OCI-LY7 (cell line): ENCODE measurements around the gene SETD1B. TPM values are rescaled to one million over a fixed set of nuclear protein-coding genes. Genes with fewer than 3 reads are reported as not detected.

Source experiments
- BruUV-seq: library from RNA; stranded (reverse); fragments of 400-500 nt; replicated peaks from 2 replicates; lab custom pipeline; 2021; lab: Mats Ljungman, UMichigan
- CTCF ChIA-PET: fragments of 300-600 bp; sonication (Branson Sonifier 250); formaldehyde crosslinking; loops from one replicate; lab custom pipeline; 2022; ENCODE audit warnings: antibody characterized with exemption; ENCODE audit not compliant: unreplicated experiment; lab: Charles Lee
- POLR2A ChIA-PET: fragments of 300-600 bp; sonication (Branson Sonifier 250); formaldehyde crosslinking; loops from one replicate; lab custom pipeline; 2022; ENCODE audit warnings: antibody characterized with exemption; lab: Charles Lee
- DNase-seq: peaks from one replicate; pipeline ENCODE4 v3.0.0-alpha.2; 2015; ENCODE audit warnings: low spot score
- H2AFZ ChIP-seq: fragments of 200-600 bp; sonication (generic), shearing (Covaris generic); 2 replicates; pipeline ENCODE4 v1.6.1; 2014; ENCODE audit warnings: mild to moderate bottlenecking, antibody characterized with exemption, low read length, moderate library complexity
- H3K27ac ChIP-seq: fragments of 200-600 bp; sonication (generic); 2 replicates; pipeline ENCODE4 v1.5.1; 2014; ENCODE audit warnings: mixed run types, low read depth, mild to moderate bottlenecking, moderate library complexity, low read length, inconsistent platforms; ENCODE audit not compliant: poor library complexity, severe bottlenecking
- H3K36me3 ChIP-seq: fragments of 200-600 bp; sonication (generic); 2 replicates; pipeline ENCODE4 v1.6.1; 2014; ENCODE audit warnings: mild to moderate bottlenecking, antibody characterized with exemption, low read length, moderate library complexity, mixed read lengths; ENCODE audit not compliant: insufficient read depth
- H3K4me1 ChIP-seq: fragments of 200-600 bp; sonication (generic); 2 replicates; pipeline ENCODE4 v1.5.1; 2014; ENCODE audit warnings: mild to moderate bottlenecking, low read length; ENCODE audit not compliant: insufficient read depth, poor library complexity, severe bottlenecking
- H3K4me2 ChIP-seq: fragments of 200-600 bp; sonication (generic); 2 replicates; pipeline ENCODE4 v1.6.1; 2014; ENCODE audit warnings: mild to moderate bottlenecking, low read length
- H3K4me3 ChIP-seq: fragments of 200-600 bp; sonication (generic); 2 replicates; pipeline ENCODE4 v1.5.1; 2014; ENCODE audit warnings: mild to moderate bottlenecking, low read depth, low read length; ENCODE audit not compliant: poor library complexity, severe bottlenecking
- H3K79me2 ChIP-seq: fragments of 200-600 bp; sonication (generic); 2 replicates; pipeline ENCODE4 v1.6.1; 2016; ENCODE audit warnings: low read depth, mild to moderate bottlenecking, low read length, moderate library complexity, mixed read lengths; ENCODE audit not compliant: insufficient read depth
- H3K9me2 ChIP-seq: fragments of 200-600 bp; sonication (generic); 2 replicates; pipeline ENCODE4 v1.6.1; 2016; ENCODE audit warnings: mild to moderate bottlenecking, low read length, mixed read lengths; ENCODE audit not compliant: insufficient read depth
- H3K9me3 ChIP-seq: fragments of 200-600 bp; sonication (generic); 2 replicates; pipeline ENCODE4 v1.6.1; 2014; ENCODE audit warnings: mild to moderate bottlenecking, mixed run types, low read length, mixed read lengths
- H4K20me1 ChIP-seq: fragments of 200-600 bp; sonication (generic); 2 replicates; pipeline ENCODE4 v1.6.1; 2014; ENCODE audit warnings: mild to moderate bottlenecking, antibody characterized with exemption, low read length, moderate library complexity, mixed read lengths; ENCODE audit not compliant: insufficient read depth
- EZH2phosphoT487 ChIP-seq: fragments of 200-600 bp; sonication (generic); IDR thresholded peaks from 2 replicates; pipeline ENCODE4 v1.6.1; 2018; ENCODE audit warnings: low read depth, borderline replicate concordance, mild to moderate bottlenecking, mixed run types, antibody characterized with exemption, low read length, moderate library complexity, mixed read lengths
- intact Hi-C: fragments of 100-400 bp; cut with micrococcal nuclease; formaldehyde crosslinking; loops from one replicate; pipeline ENCODE4 v1.10.0; 2022; ENCODE audit not compliant: unreplicated experiment
- total RNA-seq, 2 experiments: library from RNA; depleted of rRNA in 1 of 2; stranded (reverse); fragments of >200 nt in 1 of 2; shearing (Covaris generic) in 1 of 2; gene quantifications; 2 replicates each; pipeline ENCODE4 v1.2.3, GENCODE V29; 2014 to 2022
- TF ChIP-seq, protein P1 (sequence below): fragments of 200-600 bp; sonication (generic); conservative IDR thresholded peaks from 2 replicates; pipeline ENCODE4 v1.5.1; 2014; ENCODE audit warnings: mild to moderate bottlenecking, antibody characterized with exemption, low read length, moderate library complexity, mixed read lengths

SETD1B gene
- total RNA-seq, 2 experiments from 2014 or later: 4.7 to 22.5 TPM

- no peak overlapping the region for H2AFZ ChIP-seq
- no peaks in the 10 kb centered on the region for H3K79me2 ChIP-seq
- ChIA-PET CTCF (no interaction called here), POLR2A (no interaction called here)
- H3K9me3 ChIP-seq: no peaks in the 10 kb centered on the region
- no peak overlapping the region for H3K4me3 ChIP-seq
- no peaks in the 10 kb centered on the region for H4K20me1 ChIP-seq
- H3K4me1 ChIP-seq: peaks cover 8% of the 10 kb centered on the region
- no peak overlapping the region for H3K4me2 ChIP-seq
- no peak for DNase-seq
- H3K36me3 ChIP-seq: no peaks in the 10 kb centered on the region
- no peaks in the 10 kb centered on the region for H3K9me2 ChIP-seq
- no peak overlapping the region for H3K27ac ChIP-seq
- intact Hi-C loops: no loop called here
- TF ChIP-seq EZH2phosphoT487: no peak
- TF ChIP-seq, protein P1, sequence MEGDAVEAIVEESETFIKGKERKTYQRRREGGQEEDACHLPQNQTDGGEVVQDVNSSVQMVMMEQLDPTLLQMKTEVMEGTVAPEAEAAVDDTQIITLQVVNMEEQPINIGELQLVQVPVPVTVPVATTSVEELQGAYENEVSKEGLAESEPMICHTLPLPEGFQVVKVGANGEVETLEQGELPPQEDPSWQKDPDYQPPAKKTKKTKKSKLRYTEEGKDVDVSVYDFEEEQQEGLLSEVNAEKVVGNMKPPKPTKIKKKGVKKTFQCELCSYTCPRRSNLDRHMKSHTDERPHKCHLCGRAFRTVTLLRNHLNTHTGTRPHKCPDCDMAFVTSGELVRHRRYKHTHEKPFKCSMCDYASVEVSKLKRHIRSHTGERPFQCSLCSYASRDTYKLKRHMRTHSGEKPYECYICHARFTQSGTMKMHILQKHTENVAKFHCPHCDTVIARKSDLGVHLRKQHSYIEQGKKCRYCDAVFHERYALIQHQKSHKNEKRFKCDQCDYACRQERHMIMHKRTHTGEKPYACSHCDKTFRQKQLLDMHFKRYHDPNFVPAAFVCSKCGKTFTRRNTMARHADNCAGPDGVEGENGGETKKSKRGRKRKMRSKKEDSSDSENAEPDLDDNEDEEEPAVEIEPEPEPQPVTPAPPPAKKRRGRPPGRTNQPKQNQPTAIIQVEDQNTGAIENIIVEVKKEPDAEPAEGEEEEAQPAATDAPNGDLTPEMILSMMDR: no peak
- no TSS peak for BruUV-seq
Measured at GRCh38 chr12:121770388-121770787, 33.4 kb upstream of the SETD1B start.

DNA sequence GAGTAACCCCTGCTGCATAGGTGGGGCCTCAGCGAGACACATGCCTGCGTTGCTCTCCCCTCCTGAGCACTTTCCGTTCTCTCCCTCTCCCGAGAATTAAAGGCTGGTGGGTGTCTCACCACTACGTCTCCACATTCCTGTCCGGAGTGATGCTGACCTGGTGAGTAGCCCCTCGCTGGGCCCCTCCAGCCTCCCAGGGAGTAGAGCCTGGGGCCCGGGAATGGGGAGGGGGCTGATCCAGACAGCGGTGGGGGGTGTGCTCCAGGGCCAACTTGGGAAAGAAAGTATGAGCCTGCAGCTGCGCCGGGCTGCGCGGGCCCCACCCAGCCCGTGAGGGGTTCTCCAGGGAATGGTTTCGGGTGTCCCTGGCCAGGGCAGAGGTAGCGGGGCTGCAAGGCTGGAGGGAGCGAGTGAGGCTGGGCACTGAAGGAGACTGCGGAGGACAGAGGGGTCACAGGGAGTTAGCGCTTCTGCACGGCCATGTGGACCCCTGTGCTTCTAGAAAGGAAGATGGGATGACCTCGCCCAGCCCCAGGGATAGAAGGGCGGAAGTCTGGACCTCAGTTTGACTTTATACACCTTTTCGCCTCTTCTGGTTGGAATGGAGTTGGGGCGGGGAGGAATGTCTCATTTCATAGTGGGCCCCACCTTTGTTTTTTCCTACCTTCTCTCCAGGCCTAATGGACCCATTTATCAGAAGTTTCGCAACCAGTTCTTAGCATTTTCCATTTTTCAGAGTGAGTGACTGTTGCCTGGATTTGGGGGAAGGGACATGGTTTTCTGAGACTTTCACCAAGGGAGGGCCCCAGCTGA is 32.8 kb upstream of the SETD1B start:
- Histone ChIP-seq H3K4me2 (no peak overlapping the region), H3K4me1 (peaks cover 9% of the 10 kb centered on the region), H3K79me2 (no peaks in the 10 kb centered on the region), H3K27ac (no peak overlapping the region), H3K9me3 (no peaks in the 10 kb centered on the region), H2AFZ (no peak overlapping the region), H4K20me1 (no peaks in the 10 kb centered on the region), H3K36me3 (peaks cover under 1% of the 10 kb centered on the region; the same call in 1 of the 2 replicates), H3K9me2 (no peaks in the 10 kb centered on the region), H3K4me3 (no peak overlapping the region)
- CTCF ChIA-PET: no interaction called here
- no peak for TF ChIP-seq EZH2phosphoT487
- TF ChIP-seq, protein P1: no peak
- intact Hi-C loops: no loop called here
- BruUV-seq: no TSS peak
- DNase-seq: no peak
- POLR2A ChIA-PET: no interaction called here
